RWPE1 (cell line): ENCODE data around the gene ASGR2.
"Not testable (repeated sequence)": the region's sequence is repeated elsewhere in the genome, so short reads cannot be mapped to it uniquely, and the experiment has no call there.

ENCODE experiments used
- CTCF ChIA-PET: fragments of 350-600 bp; sonication (Branson Sonifier 250); formaldehyde crosslinking; extraction: SDS; loops from one replicate; lab custom pipeline; 2021; lab: Yijun Ruan, JAX
- POLR2A ChIA-PET: fragments of 400-600 bp; formaldehyde crosslinking; extraction: SDS; loops from one replicate; lab custom pipeline; 2020; ENCODE audit warnings: antibody characterized with exemption; ENCODE audit not compliant: low non-redundant PET; lab: Yijun Ruan, JAX
- DNase-seq: peaks from one replicate; pipeline ENCODE4 v3.0.0; 2012; ENCODE audit warnings: low spot score
- H3K27ac ChIP-seq: fragments of 450-650 bp; 2 replicates; pipeline ENCODE4 v1.5.1; 2017
- CTCF ChIP-seq: fragments of 450-650 bp; conservative IDR thresholded peaks from 2 replicates; pipeline ENCODE4 v1.5.1; 2017; ENCODE audit warnings: low read depth, mild to moderate bottlenecking

Gene ASGR2, protein sequence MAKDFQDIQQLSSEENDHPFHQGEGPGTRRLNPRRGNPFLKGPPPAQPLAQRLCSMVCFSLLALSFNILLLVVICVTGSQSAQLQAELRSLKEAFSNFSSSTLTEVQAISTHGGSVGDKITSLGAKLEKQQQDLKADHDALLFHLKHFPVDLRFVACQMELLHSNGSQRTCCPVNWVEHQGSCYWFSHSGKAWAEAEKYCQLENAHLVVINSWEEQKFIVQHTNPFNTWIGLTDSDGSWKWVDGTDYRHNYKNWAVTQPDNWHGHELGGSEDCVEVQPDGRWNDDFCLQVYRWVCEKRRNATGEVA

DNA sequence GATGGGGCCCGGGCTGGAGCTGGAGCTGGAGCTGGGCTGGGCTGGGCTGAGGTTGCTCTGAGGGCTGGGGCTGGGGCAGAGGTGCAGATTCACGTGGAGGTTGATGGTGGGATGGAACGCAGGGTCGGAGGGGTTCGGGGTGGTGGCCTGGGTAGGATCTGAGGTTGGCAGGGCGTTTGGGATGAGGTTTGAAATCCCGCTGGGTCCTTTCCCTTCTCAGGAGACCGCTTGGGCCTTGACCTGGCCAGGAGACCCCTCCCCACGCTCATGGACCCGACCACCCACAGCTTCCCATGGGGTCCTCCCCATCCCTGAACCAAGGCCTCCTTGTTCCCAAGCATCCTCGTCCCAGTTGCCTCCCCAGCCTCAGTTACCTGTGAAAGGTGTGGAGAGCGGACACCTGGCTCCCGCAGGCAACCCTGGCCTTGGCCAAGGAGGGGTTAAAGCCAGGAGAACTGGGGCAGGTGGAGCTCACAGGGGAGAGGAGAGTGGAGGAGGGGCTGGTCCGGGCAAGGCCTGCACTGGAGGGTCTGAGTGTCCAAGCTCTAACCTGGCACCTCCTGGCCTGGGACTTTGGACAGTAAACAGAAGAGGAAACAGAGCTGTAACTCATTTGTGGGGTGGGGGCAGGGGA, at the start of gene ASGR2:
ASGR2 (minus strand) TSS at position 582 of the 634 bp plus-strand sequence. CDS start 582 bp downstream, outside the sequence.
- TF ChIP-seq CTCF: no peak
- ChIA-PET POLR2A (no interaction called here), CTCF (interaction anchor here (0.7 kb wide), 2 partner anchors 27 to 92 kb away, joined by 3 read pairs; no protein-coding TSS in a partner anchor)
- no peak for DNase-seq
- H3K27ac ChIP-seq: no peak within 1 kb of the TSS

DNA sequence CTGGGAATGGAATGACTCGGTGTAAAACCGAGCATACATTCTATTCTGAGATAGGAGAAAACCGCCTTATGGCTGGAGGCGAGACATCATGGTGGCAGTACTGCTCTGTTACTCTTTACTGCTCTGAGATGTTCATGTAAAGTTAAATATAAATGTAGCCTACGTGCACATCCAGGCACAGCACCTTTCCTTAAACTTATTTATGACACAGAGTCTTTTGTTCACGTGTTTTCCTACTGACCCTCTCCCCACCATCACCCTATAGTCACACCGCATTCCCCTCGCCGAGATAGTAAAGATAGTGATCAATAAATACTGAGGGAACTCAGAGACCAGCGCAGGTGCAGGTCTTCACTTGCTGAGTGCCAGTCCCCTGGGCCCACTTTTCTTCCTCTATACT, 44.9 kb upstream of the ASGR2 start:
- H3K27ac ChIP-seq, CTCF ChIA-PET, DNase-seq, POLR2A ChIA-PET: not testable (repeated sequence)

DNA sequence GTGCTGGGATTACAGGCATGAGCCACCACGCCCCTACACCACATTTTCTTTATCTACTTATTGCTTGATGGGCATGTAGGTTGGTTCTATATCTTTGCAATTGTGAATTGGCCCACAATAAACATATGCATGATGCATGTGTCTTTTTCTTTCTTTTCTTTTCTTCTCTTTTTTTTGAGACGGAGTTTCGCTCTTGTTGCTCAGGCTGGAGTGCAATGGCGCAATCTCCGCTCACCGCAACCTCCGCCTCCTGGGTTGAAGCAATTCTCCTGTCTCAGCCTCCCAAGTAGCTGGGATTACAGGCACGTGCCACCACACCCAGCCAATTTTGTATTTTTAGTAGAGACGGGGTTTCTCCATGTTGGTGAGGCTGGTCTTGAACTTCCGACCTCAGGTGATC, 43.8 kb upstream of the ASGR2 start:
- H3K27ac ChIP-seq, CTCF ChIA-PET, DNase-seq, POLR2A ChIA-PET: not testable (repeated sequence)

DNA sequence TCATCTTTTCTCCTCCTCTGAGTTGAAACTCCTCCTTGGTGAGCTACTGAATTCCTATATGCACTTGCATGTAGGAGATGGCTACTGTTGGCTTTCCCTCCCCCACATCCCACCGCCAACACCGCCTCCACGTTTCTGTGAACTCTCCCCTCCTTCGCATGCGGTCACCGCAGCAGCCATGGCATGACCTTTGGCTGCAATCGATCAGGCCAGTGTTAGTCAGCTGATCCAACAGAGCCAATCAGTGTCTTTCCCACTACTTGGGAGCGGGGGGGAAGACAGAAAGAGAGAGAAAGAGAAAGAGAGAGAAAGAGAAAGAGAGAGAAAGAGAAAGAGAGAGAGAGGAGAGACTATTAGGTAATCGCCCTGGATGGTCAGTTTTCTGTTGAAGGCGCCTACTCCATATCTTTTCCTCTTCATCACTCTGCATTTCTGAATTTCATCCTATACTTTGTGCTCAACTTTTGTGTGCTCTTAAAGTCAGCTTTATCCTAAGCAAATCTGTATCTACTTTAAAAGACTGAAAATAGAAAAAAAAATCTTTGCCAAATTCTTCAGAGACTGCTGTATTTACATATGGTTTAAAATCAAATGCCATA, 41.8 kb upstream of the ASGR2 start:
- ChIA-PET CTCF (no interaction called here), POLR2A (no interaction called here)
- TF ChIP-seq CTCF: no peak
- no peak overlapping the region for H3K27ac ChIP-seq
- DNase-seq: no peak

- POLR2A ChIA-PET: no interaction called here
- TF ChIP-seq CTCF: no peak
- no peak overlapping the region for H3K27ac ChIP-seq
- CTCF ChIA-PET: interaction anchor here (0.5 to 0.7 kb wide), 4 partner anchors 32 to 168 kb away, joined by 3 to 7 read pairs (median 4); no protein-coding TSS in a partner anchor
- no peak for DNase-seq
Measured at GRCh38 chr17:7147772-7148171, 33.1 kb upstream of the ASGR2 start.

DNA sequence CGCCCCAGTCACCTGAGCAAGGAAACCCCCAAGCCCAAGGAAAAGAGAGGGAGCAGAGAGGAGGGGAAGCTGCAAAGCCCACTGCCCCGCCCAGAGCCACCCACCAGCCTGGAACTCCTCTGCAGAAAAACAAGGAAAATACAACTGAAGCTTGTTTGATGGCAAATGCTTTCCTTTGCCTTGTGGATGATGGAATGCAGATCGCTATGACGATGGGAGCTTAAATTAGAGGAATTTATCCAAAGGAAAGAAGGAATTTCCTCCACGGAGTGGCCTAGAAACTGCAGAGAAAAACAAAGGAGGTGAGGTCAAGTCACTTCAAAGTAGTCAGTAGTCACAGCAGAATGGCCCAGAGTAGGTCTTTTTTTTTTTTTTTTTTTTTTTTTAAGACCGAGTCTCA, 31.5 kb upstream of the ASGR2 start:
- DNase-seq: no peak
- no peak for TF ChIP-seq CTCF
- no peak overlapping the region for H3K27ac ChIP-seq
- ChIA-PET CTCF (interaction anchor here (0.6 kb wide), 3 partner anchors 84 to 619 kb away, joined by 3 to 4 read pairs (median 3); no protein-coding TSS in a partner anchor), POLR2A (no interaction called here)

- ChIA-PET POLR2A (interaction anchor here (0.6 kb wide), 1 partner anchor 39 kb away, joined by 4 read pairs; no protein-coding TSS in a partner anchor), CTCF (interaction anchor here (0.6 kb wide), 1 partner anchor 70 kb away, joined by 5 read pairs; no protein-coding TSS in a partner anchor)
- H3K27ac ChIP-seq: no peak overlapping the region
- DNase-seq: no peak
- TF ChIP-seq CTCF: no peak
Measured at GRCh38 chr17:7144213-7144612, 29.6 kb upstream of the ASGR2 start.
